B cell (primary cell): Measurements from ENCODE around the gene CRIP3.

Source experiments
- CTCF ChIP-seq: fragments of 200-600 bp; IDR thresholded peaks from one replicate; pipeline ENCODE4 v1.8.0; 2022; ENCODE audit warnings: antibody characterized with exemption, mild to moderate bottlenecking
- EZH2 ChIP-seq: IDR thresholded peaks from 2 replicates; pipeline ENCODE4 v1.6.1; 2012; ENCODE audit warnings: borderline replicate concordance, low read depth, mild to moderate bottlenecking, moderate library complexity, low read length; ENCODE audit not compliant: insufficient read depth, poor library complexity, severe bottlenecking

- TF ChIP-seq CTCF: peak; percentile 51
- no peak for TF ChIP-seq EZH2
These were observed 26.0 kb upstream of the CRIP3 start for GRCh38 chr6:43334466-43335095.
